ENCODE measurements around the gene HIVEP3.

HIVEP3 gene

GRCh38 chr1:41648844-41649243 lies 269.9 kb downstream of the HIVEP3 start:
- DNase-seq (ENCODE audit: low read depth): no peak

DNA sequence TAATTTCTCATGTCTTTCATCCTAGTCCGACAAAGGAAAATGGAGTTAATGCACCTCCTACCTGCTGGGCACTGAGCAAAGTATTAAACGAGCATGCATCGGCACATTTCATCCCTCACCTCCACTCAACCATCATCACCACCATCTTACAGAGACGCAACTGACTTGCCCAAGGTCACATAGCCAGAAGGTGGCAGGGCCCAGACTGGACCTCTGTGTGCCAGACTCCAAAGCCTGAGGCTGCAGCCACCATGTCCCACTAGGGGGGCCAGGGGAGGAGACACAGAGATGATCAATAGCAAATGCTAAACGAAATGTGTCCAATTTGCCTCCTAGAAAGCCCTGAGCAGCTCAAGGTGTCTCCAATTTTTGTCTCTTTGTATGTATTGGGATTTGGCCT lies 270.5 kb downstream of the HIVEP3 start:
- DNase-seq (ENCODE audit: low read depth): no peak

DNA sequence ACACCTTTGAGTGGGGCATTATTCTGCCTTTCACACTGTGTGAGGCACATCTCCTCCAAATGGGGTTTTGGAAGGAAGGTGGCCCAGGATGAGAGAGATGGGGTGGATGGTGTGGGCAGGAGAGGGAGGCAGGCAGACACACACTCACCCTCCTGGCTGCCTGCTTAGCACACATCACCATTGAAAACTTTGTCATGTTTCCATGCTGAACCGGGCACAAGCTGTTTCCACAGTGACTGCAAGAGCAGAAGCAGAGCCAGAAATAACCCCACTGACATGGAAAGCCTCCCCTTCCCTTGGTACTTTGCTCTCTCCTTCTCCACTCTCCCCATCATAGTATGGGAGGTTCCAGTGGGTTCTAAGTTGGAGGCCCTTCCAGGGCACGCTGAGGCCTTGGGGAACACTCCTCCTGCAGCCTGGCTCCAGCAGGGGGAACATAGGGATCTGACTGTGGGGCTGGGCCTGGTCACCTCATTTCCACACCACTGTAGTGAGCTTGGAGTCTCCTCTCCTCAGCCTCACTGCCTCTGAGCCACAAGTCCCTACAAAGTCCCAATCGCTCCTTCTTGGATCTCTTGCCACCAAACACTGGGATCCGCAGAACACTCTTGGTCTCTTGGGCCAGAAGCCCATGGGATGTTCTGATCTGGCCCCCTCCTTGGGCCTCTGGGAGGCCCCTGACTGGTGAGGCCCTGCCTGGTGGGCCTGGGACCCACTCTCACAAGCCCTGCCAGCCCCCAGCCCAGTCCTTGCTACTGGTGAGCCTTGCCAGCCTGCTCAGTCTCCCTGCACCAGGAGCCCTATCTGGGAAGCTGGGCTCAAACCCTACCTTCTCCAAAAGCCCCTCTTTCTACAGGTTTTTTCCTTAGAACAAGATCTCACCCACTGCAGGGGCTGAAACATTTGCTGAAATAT lies 271.2 kb downstream of the HIVEP3 start:
- DNase-seq (ENCODE audit: low read depth): no peak

DNA sequence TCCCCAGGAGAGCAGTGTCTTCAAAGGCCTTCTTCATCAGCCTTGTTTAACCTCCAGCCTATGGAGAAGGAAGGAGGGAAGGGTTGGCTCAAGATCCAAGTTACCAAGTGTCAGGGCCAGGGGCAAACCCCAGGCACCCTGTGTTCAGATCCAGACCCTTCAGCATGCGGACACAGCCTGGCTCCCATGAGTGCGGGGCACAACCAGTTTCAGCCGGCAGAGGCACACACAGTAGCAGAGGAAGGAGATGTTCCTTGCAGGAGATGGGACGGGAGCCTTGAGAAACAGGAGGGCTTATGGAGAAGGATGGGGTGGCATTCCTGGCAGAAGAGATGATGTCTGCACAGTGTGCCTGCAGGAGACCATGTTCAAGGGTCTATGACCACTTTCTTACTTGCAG lies 272.5 kb downstream of the HIVEP3 start:
- DNase-seq (ENCODE audit: low read depth): no peak

DNA sequence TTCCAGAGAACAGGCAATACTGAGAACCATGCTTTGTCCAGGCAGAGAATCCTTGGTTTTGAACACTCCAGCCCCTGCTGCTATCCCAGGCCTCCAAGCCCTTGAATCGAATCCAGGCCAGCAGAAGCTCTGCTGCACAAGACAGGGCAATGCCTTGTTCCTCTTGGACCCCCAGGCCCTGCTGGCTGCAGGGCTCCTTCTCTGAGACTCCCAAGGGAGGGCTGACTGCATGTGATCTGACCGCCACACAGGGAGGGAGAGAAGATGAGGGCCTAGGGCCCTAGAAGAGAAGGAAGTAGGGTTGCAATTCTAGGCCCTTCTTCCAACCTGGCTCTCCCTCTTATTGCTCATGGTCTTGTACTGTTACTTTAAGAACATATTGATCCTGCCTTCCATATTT lies 273.7 kb downstream of the HIVEP3 start:
- DNase-seq (ENCODE audit: low read depth): no peak

DNA sequence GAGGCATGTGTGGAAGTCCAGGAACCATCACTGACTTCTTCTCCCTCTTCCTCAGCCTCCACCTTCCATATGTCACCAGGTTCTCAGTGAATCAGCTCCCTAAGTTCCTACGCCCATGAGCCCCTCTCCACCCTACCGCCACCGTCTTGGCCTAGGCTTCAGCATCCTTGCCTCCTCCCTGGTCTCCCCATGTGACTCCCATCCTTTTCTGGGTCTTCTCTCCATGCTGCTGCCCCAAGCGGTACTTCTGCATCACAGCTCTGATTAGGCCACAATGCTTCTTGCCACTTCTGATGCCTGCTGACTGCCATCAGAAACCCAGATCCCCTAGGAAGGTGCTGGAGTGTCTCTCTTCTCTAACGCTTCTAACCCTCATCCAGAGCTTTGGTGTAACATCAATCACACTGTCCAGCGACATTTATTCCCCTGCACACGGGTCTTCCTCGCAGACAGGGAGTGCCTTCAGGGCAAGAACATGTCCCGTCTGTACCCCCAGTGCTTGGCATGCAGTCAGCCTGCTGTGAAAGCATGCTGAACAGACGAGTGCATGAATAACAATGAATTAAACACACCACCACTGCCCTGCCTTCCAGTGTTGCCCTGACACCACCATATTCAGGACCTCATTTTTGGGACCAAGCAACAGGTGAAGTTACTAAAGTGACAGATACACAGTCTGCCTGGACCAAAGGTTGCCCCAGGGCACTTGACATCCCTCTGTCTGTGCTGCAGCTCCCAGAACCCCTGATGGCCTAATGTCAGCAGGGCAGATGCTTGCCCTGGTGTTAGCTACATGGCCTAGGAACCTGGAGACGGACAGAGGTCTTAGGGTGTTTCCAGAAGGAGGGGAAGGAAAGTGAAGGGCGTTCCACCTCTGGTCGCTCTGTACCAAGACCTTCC lies 275.6 kb downstream of the HIVEP3 start:
- DNase-seq (ENCODE audit: low read depth): no peak

DNA sequence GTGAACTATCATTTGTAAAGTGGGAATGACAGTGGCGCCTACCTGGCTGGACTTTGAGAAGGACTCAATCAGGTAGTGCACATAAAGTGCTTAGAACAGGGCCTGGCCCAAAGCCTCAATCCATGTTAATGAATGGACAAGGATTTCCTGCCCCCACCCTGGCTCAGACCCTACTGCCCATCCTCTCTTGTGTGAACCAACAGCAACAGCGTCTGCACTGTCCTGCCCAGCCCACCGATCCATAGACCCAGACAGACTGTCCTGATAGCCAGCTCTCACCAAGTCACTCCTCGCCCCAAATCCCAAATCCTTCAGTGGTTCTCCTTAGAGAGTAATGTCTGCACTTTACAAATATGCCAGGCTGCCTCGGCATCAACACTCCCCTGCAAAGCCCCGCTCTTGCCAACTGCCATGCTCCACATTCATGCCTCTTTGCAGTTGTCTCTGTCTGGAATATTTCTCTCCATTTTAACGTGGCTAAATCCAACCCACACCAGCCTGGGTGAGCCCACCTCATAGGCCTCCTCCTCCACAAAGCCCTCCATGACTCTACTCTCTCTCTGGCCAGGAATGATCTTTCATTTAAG lies 276.7 kb downstream of the HIVEP3 start:
- no peak for DNase-seq (ENCODE audit: low read depth)

GRCh38 chr1:41641475-41641814 lies 277.3 kb downstream of the HIVEP3 start:
- DNase-seq (ENCODE audit: low read depth): no peak

GRCh38 chr1:41640756-41641474 lies 277.8 kb downstream of the HIVEP3 start:
- no peak for DNase-seq (ENCODE audit: low read depth)

GRCh38 chr1:41640141-41640751 lies 278.5 kb downstream of the HIVEP3 start:
- no peak for DNase-seq (ENCODE audit: low read depth)

DNA sequence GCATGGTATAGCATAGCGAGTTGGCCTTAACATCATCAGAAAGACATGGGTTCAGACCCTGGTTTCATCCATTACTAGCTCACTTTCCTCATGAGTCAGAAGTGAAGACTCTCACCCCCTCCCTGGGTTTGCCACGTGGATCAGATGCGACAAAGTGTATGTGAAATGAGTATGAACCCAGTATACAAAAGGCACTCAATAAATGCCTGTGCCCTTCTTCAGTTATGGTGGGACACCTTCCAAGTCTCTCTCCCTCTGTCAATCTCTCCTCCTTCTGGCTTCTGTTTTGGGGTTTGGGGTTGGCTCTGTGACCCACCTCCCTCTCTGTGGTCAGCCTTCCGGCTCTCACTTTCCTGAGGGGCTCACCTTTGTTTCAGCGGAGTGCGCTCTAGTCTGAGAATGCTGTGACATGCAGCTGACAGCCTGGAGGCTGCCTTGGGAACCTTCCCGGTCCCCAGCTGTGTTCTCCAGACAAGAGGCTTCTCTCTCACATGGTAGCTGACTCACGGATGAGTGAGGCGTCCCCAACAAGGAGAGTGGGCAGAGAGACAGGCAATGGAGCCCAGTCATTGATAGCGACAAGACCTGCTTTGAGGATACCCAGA lies 279.3 kb downstream of the HIVEP3 start:
- DNase-seq (ENCODE audit: low read depth): peak; percentile 59

- DNase-seq (ENCODE audit: low read depth): no peak
Measured at GRCh38 chr1:41638086-41639024, 280.4 kb downstream of the HIVEP3 start.

GRCh38 chr1:41637367-41637766 lies 281.4 kb downstream of the HIVEP3 start:
- no peak for DNase-seq (ENCODE audit: low read depth)

- DNase-seq (ENCODE audit: low read depth): no peak
Measured at GRCh38 chr1:41633764-41634163, 285.0 kb downstream of the HIVEP3 start.

GRCh38 chr1:41632781-41633575 lies 285.7 kb downstream of the HIVEP3 start:
- DNase-seq (ENCODE audit: low read depth): no peak

DNA sequence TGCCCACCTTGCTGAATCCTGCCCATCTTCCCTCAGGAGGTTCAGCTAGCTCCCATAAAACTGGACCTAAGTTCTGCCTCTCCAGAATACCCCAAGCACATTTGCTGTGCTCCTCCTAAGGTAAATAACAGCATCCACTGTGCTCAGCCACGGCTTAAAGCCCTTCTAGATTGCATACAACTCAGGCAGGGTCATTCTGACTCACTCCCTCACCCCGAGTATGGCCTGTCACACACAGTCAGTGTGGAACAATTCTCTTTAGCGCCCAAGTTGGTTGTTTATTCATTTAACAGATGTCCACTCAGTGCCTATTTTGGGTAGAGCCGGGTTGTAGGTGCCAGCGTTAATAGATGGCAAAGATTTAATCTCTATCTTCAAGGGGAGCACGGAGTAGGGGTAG lies 286.8 kb downstream of the HIVEP3 start:
- DNase-seq (ENCODE audit: low read depth): no peak

GRCh38 chr1:41631154-41631553 lies 287.6 kb downstream of the HIVEP3 start:
- DNase-seq (ENCODE audit: low read depth): no peak

DNA sequence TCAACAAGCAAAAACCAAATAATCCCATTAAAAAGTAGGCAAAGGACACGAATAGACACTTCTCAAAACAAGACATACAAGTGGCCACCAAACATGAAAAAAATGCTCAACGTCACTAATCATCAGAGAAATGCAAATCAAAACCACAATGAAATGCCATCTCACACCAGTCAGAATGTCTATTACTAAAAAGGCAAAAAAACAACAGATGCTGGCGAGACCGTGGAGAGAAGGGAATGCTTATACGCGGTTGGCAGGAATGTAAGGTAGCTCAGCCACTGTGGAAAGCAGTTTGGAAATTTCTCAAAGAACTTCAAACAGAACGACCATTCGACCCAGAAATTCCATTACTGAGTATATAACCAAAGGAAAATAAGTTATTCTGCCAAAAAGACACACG lies 289.2 kb downstream of the HIVEP3 start:
- DNase-seq (ENCODE audit: low read depth): no peak

DNA sequence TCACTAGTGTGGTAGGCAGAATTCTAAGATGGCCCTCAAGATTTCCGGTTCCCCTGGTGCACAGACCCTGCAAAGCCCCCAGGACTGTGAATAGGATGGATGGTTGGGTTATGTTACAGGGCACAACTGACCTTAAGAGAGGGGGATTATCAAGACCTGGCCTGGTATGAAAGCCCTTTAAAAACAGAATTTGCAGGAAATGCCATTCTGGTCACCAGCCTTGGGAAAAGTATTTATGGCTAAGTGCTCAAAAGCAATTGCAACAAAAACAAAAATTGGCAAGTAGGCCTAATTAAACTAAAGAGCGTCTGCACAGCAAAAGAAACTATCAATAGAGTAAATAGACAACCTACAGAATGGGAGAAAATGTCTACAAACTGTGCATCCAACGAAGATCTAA lies 289.6 kb downstream of the HIVEP3 start:
- DNase-seq (ENCODE audit: low read depth): no peak
